ENCODE data around the gene FUT3.
"Not testable (repeated sequence)": the region's sequence is repeated elsewhere in the genome, so short reads cannot be mapped to it uniquely, and the experiment has no call there.

The FUT3 gene

DNA sequence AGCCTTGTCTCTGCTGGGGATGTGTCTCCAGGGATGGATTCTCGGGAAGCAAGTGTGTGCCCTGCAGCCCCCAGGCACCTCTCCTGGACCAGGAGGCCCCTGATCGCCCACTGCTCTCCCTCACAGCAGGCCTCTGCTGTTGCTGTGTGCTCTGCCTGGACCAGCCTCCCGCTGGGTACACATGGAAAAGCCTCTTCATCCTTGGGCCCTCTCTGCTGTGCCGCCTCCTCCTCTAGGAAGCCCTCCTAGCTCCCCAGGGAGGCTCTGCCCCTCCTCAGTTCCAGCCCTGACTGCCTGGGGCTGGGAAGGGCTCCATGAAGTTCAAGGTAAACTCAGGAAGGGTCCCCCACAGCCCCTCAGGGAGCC, 40.3 kb upstream of the FUT3 start:
- no peaks in the 10 kb centered on the region for H4K20me1 ChIP-seq (ENCODE audit: insufficient read depth, low read length)
- no peak overlapping the region for H3K9ac ChIP-seq (ENCODE audit: low read length)
- H3K4me2 ChIP-seq (ENCODE audit: low read length): no peak overlapping the region
- H3K27me3 ChIP-seq (ENCODE audit: insufficient read depth, low read length): peaks cover 5% of the 10 kb centered on the region; the same call in 1 of the 2 replicates
- H3K27ac ChIP-seq (ENCODE audit: low read depth, low read length, poor library complexity, severe bottlenecking): no peak overlapping the region
- no peaks in the 10 kb centered on the region; the same call in 1 of the 2 replicates for H3F3A ChIP-seq (ENCODE audit: insufficient read depth, low read length)
- no peaks in the 10 kb centered on the region for H3K79me2 ChIP-seq (ENCODE audit: insufficient read depth, low read length)
- H3K9me2 ChIP-seq (ENCODE audit: low read depth, low read length): no peaks in the 10 kb centered on the region
- H3K9me3 ChIP-seq (ENCODE audit: low read length): no peaks in the 10 kb centered on the region
- no peak overlapping the region for H2AFZ ChIP-seq (ENCODE audit: low read length)
- H3K36me3 ChIP-seq (ENCODE audit: insufficient read depth, low read length): peaks cover 19% of the 10 kb centered on the region
- TF ChIP-seq, protein P1, sequence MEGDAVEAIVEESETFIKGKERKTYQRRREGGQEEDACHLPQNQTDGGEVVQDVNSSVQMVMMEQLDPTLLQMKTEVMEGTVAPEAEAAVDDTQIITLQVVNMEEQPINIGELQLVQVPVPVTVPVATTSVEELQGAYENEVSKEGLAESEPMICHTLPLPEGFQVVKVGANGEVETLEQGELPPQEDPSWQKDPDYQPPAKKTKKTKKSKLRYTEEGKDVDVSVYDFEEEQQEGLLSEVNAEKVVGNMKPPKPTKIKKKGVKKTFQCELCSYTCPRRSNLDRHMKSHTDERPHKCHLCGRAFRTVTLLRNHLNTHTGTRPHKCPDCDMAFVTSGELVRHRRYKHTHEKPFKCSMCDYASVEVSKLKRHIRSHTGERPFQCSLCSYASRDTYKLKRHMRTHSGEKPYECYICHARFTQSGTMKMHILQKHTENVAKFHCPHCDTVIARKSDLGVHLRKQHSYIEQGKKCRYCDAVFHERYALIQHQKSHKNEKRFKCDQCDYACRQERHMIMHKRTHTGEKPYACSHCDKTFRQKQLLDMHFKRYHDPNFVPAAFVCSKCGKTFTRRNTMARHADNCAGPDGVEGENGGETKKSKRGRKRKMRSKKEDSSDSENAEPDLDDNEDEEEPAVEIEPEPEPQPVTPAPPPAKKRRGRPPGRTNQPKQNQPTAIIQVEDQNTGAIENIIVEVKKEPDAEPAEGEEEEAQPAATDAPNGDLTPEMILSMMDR (IDR thresholded peaks at IDR 0.05; ENCODE audit: low read length): no peak
- no peak for TF ChIP-seq EZH2 (IDR thresholded peaks at IDR 0.05; ENCODE audit: borderline replicate concordance, low read length)
- H3K4me3 ChIP-seq (ENCODE audit: low read depth, low read length, poor library complexity, severe bottlenecking): no peak overlapping the region
- no peaks in the 10 kb centered on the region for H3K4me1 ChIP-seq (ENCODE audit: insufficient read depth, low read length, severe bottlenecking)

DNA sequence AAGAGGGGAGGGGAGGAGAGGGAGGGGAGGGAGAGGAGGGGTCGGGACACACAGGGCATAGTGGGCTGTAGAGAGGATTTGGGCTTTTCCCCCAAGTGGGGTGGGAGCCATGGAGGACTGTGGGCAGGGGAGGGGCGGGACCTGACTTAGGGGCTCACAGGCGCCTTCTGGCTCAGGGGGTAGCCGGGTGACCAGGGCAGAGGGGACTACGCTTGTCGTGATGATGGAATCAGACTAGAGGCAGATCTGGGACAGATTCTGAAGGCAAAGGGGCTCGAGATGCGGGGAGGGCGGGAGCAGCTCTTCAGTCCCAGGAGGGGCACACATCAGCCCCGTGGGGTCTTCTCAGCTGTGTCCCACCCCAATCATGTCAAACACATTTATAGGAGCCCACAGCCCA, 38.9 kb upstream of the FUT3 start:
- Histone ChIP-seq H3K79me2 (ENCODE audit: insufficient read depth, low read length) (no peaks in the 10 kb centered on the region), H3K27ac (ENCODE audit: low read depth, low read length, poor library complexity, severe bottlenecking) (no peak overlapping the region), H3K36me3 (ENCODE audit: insufficient read depth, low read length) (peaks cover 6% of the 10 kb centered on the region), H3K4me3 (ENCODE audit: low read depth, low read length, poor library complexity, severe bottlenecking) (no peak overlapping the region), H3F3A (ENCODE audit: insufficient read depth, low read length) (no peaks in the 10 kb centered on the region; the same call in 1 of the 2 replicates), H2AFZ (ENCODE audit: low read length) (no peak overlapping the region), H3K9me3 (ENCODE audit: low read length) (no peaks in the 10 kb centered on the region), H3K9ac (ENCODE audit: low read length) (no peak overlapping the region), H3K4me1 (ENCODE audit: insufficient read depth, low read length, severe bottlenecking) (no peaks in the 10 kb centered on the region), H3K9me2 (ENCODE audit: low read depth, low read length) (no peaks in the 10 kb centered on the region), H3K4me2 (ENCODE audit: low read length) (no peak overlapping the region), H3K27me3 (ENCODE audit: insufficient read depth, low read length) (peaks cover 8% of the 10 kb centered on the region; the same call in 1 of the 2 replicates), H4K20me1 (ENCODE audit: insufficient read depth, low read length) (no peaks in the 10 kb centered on the region)
- TF ChIP-seq EZH2 (IDR thresholded peaks at IDR 0.05; ENCODE audit: borderline replicate concordance, low read length): no peak
- TF ChIP-seq, protein P1 (IDR thresholded peaks at IDR 0.05; ENCODE audit: low read length): no peak

DNA sequence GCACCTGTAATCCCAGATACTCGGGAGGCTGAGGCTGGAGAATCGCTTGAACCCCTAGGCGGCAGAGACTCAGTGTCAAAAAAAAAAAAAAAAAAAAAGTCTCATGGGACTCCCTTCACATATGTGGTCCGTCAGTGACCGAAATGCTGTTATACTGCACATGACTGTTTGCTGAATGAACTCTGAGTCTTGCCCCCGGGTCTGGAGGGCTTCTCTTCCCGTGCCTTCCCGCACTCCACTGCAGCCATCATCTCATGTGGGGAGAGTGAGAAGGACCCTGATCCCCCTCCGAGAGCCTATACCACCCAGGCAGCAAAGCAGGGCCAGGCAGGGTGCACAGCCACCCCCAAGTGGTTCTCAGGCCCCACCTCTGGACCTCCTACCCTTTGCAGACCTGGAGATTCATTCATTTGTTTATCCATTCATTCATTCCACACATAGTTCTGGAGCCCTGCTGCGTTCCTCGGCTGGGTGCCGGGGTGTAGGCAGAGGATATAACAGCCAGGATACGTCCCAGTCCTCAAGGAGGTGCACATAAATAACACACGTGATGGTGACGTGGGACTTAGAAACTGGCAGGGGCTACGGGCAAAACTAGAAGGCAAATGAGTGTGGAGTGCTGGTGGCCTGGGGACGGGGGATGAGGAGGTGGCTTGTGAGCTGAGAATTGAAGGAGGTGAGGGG, 38.2 kb upstream of the FUT3 start:
- Histone ChIP-seq H3K27ac (ENCODE audit: low read depth, low read length, poor library complexity, severe bottlenecking) (no peak overlapping the region), H3K4me1 (ENCODE audit: insufficient read depth, low read length, severe bottlenecking) (no peaks in the 10 kb centered on the region), H3F3A (ENCODE audit: insufficient read depth, low read length) (no peaks in the 10 kb centered on the region; the same call in 1 of the 2 replicates), H3K4me2 (ENCODE audit: low read length) (no peak overlapping the region), H4K20me1 (ENCODE audit: insufficient read depth, low read length) (no peaks in the 10 kb centered on the region), H3K27me3 (ENCODE audit: insufficient read depth, low read length) (peaks cover 8% of the 10 kb centered on the region; the same call in 1 of the 2 replicates), H3K9me3 (ENCODE audit: low read length) (no peaks in the 10 kb centered on the region), H2AFZ (ENCODE audit: low read length) (no peak overlapping the region), H3K4me3 (ENCODE audit: low read depth, low read length, poor library complexity, severe bottlenecking) (no peak overlapping the region), H3K9me2 (ENCODE audit: low read depth, low read length) (no peaks in the 10 kb centered on the region), H3K9ac (ENCODE audit: low read length) (no peak overlapping the region), H3K36me3 (ENCODE audit: insufficient read depth, low read length) (no peaks in the 10 kb centered on the region; the same call in 1 of the 2 replicates), H3K79me2 (ENCODE audit: insufficient read depth, low read length) (no peaks in the 10 kb centered on the region)
- TF ChIP-seq, protein P1 (IDR thresholded peaks at IDR 0.05; ENCODE audit: low read length): no peak
- no peak for TF ChIP-seq EZH2 (IDR thresholded peaks at IDR 0.05; ENCODE audit: borderline replicate concordance, low read length)

DNA sequence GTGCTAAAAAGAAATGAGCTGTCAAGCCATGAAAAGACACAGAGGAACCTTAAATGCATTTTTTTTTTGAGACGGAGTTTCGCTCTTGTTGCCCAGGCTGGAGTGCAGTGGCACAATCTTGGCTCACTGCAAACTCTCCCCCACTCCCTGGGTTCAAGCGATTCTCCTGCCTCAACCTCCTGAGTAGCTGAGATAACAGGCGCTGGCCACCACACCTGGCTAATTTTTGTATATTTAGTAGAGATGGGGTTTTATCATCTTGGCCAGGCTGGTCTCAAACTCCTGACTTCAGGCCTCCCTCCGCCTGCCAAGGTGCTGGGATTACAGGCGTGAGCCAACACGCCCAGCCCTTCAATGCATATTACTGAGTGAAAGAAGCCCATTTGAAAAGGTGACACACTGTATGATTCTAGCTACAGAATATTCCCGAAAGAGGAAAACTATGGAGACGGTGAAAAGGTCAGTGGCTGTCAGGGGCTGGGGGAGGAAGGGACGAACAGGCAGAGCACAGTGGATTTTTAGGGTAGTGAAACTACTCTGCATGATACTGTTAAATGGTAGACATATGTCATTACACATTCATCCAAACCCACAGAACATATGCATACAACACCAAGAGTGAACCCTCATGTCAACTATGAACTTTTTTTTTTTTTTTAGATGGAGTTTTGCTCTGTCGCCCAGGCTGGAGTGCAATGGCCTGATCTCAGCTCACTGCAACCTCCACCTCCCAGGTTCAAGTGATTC, 33.0 kb upstream of the FUT3 start:
- not testable (repeated sequence) for H3K9me2 ChIP-seq (ENCODE audit: low read depth, low read length); H2AFZ ChIP-seq (ENCODE audit: low read length); H3K4me1 ChIP-seq (ENCODE audit: insufficient read depth, low read length, severe bottlenecking); H3F3A ChIP-seq (ENCODE audit: insufficient read depth, low read length); H3K4me3 ChIP-seq (ENCODE audit: low read depth, low read length, poor library complexity, severe bottlenecking); H3K79me2 ChIP-seq (ENCODE audit: insufficient read depth, low read length); H3K4me2 ChIP-seq (ENCODE audit: low read length); H4K20me1 ChIP-seq (ENCODE audit: insufficient read depth, low read length); H3K27ac ChIP-seq (ENCODE audit: low read depth, low read length, poor library complexity, severe bottlenecking); H3K9ac ChIP-seq (ENCODE audit: low read length); H3K36me3 ChIP-seq (ENCODE audit: insufficient read depth, low read length); H3K9me3 ChIP-seq (ENCODE audit: low read length); H3K27me3 ChIP-seq (ENCODE audit: insufficient read depth, low read length)

DNA sequence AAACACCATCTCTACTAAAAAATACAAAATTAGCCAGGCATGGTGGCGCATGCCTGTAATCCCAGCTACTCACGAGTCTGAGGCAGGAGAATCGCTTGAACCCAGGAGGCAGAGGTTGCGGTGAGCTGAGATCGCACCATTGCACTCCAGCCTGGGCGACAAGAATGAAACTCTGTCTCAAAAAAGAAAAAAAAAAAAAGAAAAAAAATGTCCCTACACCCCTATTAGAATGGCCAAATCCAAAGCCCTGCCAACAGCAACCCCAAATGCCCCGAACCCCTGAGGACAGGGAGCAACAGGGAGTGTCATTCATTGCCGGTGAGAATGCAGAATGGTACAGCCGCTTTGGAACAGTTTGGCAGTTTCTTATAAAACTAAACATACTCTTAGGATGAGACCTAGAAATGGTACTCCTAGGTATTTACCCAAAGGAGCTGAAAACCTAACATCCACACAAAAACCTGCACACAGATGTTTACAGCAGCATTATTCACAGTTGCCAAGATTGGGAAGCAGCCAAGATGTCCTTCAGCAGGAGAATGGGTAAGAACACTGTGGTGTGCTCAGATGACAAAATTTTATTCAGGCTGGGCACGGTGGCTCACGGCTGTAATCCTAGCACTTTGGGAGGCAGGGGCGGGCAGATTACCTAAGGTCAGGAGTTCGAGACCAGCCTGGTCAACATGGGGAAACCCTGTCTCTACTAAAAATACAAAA, 32.1 kb upstream of the FUT3 start:
- H3K27me3 ChIP-seq (ENCODE audit: insufficient read depth, low read length); H3K4me1 ChIP-seq (ENCODE audit: insufficient read depth, low read length, severe bottlenecking); H3K27ac ChIP-seq (ENCODE audit: low read depth, low read length, poor library complexity, severe bottlenecking): not testable (repeated sequence)

More for the DNA sequence above, 32.1 kb upstream of the FUT3 start:
- not testable (repeated sequence) for H3F3A ChIP-seq (ENCODE audit: insufficient read depth, low read length); H2AFZ ChIP-seq (ENCODE audit: low read length); H3K36me3 ChIP-seq (ENCODE audit: insufficient read depth, low read length); H3K4me2 ChIP-seq (ENCODE audit: low read length); H4K20me1 ChIP-seq (ENCODE audit: insufficient read depth, low read length); H3K9me3 ChIP-seq (ENCODE audit: low read length); H3K79me2 ChIP-seq (ENCODE audit: insufficient read depth, low read length); H3K9me2 ChIP-seq (ENCODE audit: low read depth, low read length); H3K4me3 ChIP-seq (ENCODE audit: low read depth, low read length, poor library complexity, severe bottlenecking); H3K9ac ChIP-seq (ENCODE audit: low read length)

Data from OCI-LY1 (cell line).